ENCODE data around the gene NINL. TPM values are rescaled to one million over a fixed set of nuclear protein-coding genes. Genes with fewer than 3 reads are reported as not detected.
"Not testable (repeated sequence)": the region's sequence is repeated elsewhere in the genome, so short reads cannot be mapped to it uniquely, and the experiment has no call there.

NINL gene
- total RNA-seq, 6 experiments from 2014 or later, result 1.9 to 2.8 (median 2.2) TPM

DNA sequence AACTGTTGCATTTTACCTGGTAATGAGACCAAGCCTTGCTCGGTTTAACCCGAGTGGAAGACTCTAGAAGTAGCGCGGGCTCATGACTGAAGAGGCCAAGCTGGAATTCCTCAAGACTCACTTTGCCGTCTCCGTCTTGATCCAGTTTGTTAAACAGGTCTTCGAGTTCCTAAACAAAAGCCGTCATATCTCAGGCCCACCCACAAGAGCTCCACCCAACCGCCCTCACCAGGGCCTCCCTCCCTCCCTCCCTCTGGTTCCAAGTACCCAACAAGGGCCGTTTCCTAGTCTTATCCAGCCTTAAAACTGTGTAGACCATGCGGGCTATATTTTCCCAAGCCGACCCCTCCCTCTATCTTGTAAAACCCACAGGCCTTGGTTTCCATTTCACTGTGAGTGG is 81.4 kb downstream of the NINL start:
- Mint-ChIP-seq H3K36me3 (ENCODE audit: low read depth) (peaks cover 4% of the 10 kb centered on the region), H3K27me3 (ENCODE audit: insufficient read depth) (peaks cover 2% of the 10 kb centered on the region), H3K4me1 (ENCODE audit: low read depth) (peaks cover 19% of the 10 kb centered on the region), H3K27ac (no peak overlapping the region), H3K4me3 (no peak overlapping the region), H3K9me3 (no peaks in the 10 kb centered on the region)
- TF ChIP-seq CTCF (IDR thresholded peaks at IDR 0.05), result no peak
- no peak for DNase-seq

- not testable (repeated sequence) for H3K36me3 Mint-ChIP-seq (ENCODE audit: low read depth); H3K4me3 Mint-ChIP-seq; DNase-seq; H3K27me3 Mint-ChIP-seq (ENCODE audit: insufficient read depth); H3K27ac Mint-ChIP-seq; H3K9me3 Mint-ChIP-seq
- peaks cover 11% of the 10 kb centered on the region for H3K4me1 Mint-ChIP-seq (ENCODE audit: low read depth)
Observed at GRCh38 chr20:25503051-25503639, 82.2 kb downstream of the NINL start.

DNA sequence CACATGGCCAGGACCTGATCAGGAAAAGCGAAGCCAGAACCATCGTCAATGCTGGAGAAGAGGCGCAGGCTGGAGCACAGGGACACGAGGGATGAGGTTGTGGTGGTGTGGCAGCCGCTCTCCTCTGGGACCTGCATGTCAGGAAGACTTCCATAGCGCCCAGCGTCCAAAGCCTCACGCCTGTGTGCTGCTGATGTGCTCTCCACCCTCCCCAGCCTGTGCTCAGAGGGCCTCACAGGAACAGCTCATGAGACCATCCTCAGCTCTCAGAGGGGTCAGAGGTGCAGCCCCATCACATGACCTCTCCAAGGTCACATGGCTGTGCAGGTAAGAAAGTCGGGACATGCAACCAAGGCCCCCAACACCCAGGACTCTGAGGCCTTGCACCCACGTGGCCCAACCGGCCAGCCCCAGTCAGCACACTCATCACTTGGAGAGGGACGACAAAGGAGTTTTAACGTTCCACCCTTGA is 84.4 kb downstream of the NINL start:
- H3K4me1 Mint-ChIP-seq (ENCODE audit: low read depth), result no peaks in the 10 kb centered on the region
- H3K27me3 Mint-ChIP-seq (ENCODE audit: insufficient read depth), result no peaks in the 10 kb centered on the region; the same call in 1 of the 2 replicates
- no peak overlapping the region for H3K4me3 Mint-ChIP-seq
- TF ChIP-seq CTCF (IDR thresholded peaks at IDR 0.05), result no peak
- H3K27ac Mint-ChIP-seq, result no peak overlapping the region
- DNase-seq, result no peak
- no peaks in the 10 kb centered on the region for H3K36me3 Mint-ChIP-seq (ENCODE audit: low read depth)
- no peaks in the 10 kb centered on the region for H3K9me3 Mint-ChIP-seq

GRCh38 chr20:25499855-25500434 is 85.4 kb downstream of the NINL start:
- H3K27me3 Mint-ChIP-seq (ENCODE audit: insufficient read depth), result peaks cover 2% of the 10 kb centered on the region
- DNase-seq, result no peak

GRCh38 chr20:25499031-25499430 is 86.3 kb downstream of the NINL start:
- no peaks in the 10 kb centered on the region for H3K9me3 Mint-ChIP-seq
- no peaks in the 10 kb centered on the region for H3K4me1 Mint-ChIP-seq (ENCODE audit: low read depth)
- H3K36me3 Mint-ChIP-seq (ENCODE audit: low read depth), result no peaks in the 10 kb centered on the region
- no peak for DNase-seq
- no peak for TF ChIP-seq CTCF (IDR thresholded peaks at IDR 0.05)
- no peak overlapping the region for H3K4me3 Mint-ChIP-seq
- H3K27me3 Mint-ChIP-seq (ENCODE audit: insufficient read depth), result peaks cover 2% of the 10 kb centered on the region; the same call in 1 of the 2 replicates
- no peak overlapping the region for H3K27ac Mint-ChIP-seq

More at GRCh38 chr20:25499855-25500434, 85.4 kb downstream of the NINL start:
- H3K9me3 Mint-ChIP-seq, result no peaks in the 10 kb centered on the region
- no peaks in the 10 kb centered on the region for H3K4me1 Mint-ChIP-seq (ENCODE audit: low read depth)
- no peaks in the 10 kb centered on the region for H3K36me3 Mint-ChIP-seq (ENCODE audit: low read depth)
- peak; percentile 22; the same call in 1 of the 2 replicates for TF ChIP-seq CTCF (IDR thresholded peaks at IDR 0.05)
- no peak overlapping the region for H3K27ac Mint-ChIP-seq
- H3K4me3 Mint-ChIP-seq, result no peak overlapping the region

GRCh38 chr20:25498280-25498606 is 87.1 kb downstream of the NINL start:
- DNase-seq, result no peak
- Mint-ChIP-seq H3K27me3 (ENCODE audit: insufficient read depth) (peaks cover 2% of the 10 kb centered on the region; the same call in 1 of the 2 replicates), H3K4me3 (no peak overlapping the region), H3K9me3 (no peaks in the 10 kb centered on the region), H3K36me3 (ENCODE audit: low read depth) (no peaks in the 10 kb centered on the region), H3K4me1 (ENCODE audit: low read depth) (no peaks in the 10 kb centered on the region), H3K27ac (no peak overlapping the region)
- no peak for TF ChIP-seq CTCF (IDR thresholded peaks at IDR 0.05)
